GM19238 (cell line): Measurements from ENCODE around the gene TMEM220.

Experiments used
- DNase-seq: peaks from one replicate; pipeline ENCODE4 v3.0.0; 2011; ENCODE audit warnings: low spot score; ENCODE audit not compliant: insufficient read length

The TMEM220 gene

DNA sequence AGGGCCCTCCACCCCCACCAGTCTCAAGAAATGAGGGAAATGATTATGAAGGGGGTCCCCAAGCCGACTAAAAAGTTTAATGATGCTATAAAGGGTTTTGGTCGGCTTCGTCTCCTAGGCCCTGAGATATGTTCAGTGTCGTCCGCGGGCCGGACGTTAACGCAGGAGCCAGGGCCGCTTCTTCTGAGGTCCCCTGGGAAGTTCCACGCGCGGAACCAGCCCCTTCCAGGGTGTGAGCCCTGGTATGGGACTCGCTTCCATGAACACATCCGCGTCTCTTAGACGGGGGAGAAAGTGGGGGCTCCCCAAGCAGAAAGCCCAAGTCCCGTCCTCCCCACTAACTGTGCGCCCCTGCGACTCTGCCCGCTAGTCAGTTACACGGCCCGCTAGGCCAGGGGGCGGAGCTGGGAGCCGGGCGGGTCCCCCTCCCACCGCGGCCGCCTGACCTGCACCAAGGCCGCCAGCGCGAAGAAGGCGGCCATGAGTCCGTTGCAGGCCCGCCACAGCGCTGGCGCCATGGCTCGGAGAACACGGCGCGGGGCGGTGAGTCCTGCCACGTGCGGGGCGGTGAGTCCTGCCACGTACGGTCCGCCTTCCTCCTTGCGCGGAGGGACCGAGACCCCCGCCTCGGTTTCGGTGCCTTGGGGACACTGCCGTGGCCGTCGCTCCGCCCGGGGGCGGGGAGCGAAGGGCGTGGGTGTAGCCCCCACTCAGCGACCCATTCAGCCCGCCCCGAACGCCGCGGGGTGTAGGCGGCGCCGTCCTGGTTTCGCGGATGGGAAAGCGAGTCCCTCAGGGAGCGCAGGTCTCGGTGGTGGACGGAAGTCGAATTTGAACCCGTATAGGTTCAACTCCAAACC lies at the start of gene TMEM220:
TMEM220 (minus strand) TSS at position 690 of the 860 bp plus-strand sequence; CDS start at position 518, 172 bp downstream.
- DNase-seq, result peak; percentile 19

DNA sequence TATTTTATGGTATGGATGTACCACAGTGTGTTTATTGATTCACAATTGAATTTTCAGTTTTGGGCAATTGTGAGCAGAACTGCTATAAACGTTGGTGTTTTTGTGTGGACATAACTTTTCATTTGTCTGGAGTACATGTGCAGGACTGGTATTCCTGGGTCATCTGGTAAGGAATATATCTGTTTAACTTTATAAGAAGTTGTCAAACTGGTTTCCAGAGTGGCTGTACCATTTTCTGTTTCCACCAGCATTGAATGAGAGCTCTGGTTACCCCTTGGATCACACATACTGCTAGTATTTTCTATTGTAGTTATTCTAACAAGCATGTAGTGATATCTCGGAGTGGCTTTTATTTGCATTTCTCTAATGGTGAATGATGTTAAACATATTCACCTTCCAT lies 49.8 kb upstream of the TMEM220 start:
- no peak for DNase-seq

DNA sequence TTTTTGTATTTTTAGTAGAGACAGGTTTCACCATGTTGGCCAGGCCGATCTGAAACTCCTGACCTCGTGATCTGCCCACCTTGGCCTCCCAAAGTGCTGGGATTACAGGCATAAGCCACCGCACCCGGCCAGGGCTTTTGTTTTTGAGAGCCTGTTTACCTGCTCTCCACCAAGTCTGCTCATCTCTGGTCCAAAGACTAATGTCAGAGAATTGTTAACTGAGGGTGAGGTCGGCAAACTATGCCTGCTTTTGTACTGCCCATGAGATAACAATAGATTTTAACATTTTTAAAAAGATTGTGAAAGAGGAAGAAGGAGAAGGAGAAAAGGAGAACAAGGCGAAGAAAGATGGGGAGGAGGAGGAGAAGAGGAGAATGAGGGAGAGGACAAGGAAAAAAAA lies 48.1 kb upstream of the TMEM220 start:
- DNase-seq, result no peak

DNA sequence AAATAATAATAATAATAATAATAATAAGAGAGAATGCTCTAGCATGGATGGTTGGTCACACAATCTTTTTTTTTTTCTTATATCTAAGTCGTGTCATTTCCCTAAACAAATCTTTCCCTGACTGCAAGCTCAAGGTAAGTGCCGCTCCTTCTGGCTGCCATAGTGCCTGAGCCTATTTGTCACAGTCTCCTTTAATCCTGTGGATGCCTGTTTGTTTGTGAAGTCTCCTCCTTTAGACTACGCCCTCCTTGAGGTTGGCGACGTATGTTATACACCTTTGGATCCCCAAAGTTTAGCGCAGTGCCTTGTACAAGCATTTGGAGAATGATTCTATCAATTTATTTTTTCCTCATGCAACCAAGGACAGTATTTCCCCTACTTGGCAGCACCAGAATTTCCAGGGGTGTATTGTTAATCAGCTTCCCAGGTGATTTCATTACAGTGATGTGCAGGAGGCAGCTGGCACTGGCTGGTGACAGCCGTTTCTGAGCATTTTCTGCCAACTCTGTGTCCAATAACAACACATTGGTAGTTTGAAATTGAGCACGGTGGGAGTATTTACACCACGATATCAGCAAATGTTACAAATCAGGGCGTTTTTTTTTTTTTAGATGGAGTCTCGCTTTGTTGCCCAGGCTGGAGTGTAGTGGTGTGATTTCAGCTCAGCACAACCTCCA lies 47.4 kb upstream of the TMEM220 start:
- DNase-seq, result no peak

DNA sequence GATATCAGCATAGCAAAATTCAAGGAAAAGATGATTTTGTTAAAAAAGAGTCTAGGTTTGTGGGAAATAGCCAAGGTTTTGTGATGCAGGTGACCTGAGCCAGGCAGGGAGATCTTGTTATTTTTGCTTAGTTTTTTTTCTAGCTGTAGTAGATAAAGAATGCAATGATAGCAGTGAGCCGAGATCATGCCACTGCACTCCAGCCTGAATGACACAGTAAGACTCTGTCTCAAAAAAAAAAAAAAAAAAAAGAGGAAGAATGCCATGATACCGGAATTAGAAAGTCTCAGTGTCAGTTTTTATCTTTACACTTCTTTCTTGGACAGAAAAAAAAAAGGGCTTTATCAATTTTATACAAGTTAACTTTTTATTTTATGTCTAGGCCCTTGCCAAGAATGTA lies 46.6 kb upstream of the TMEM220 start:
- DNase-seq, result no peak

DNA sequence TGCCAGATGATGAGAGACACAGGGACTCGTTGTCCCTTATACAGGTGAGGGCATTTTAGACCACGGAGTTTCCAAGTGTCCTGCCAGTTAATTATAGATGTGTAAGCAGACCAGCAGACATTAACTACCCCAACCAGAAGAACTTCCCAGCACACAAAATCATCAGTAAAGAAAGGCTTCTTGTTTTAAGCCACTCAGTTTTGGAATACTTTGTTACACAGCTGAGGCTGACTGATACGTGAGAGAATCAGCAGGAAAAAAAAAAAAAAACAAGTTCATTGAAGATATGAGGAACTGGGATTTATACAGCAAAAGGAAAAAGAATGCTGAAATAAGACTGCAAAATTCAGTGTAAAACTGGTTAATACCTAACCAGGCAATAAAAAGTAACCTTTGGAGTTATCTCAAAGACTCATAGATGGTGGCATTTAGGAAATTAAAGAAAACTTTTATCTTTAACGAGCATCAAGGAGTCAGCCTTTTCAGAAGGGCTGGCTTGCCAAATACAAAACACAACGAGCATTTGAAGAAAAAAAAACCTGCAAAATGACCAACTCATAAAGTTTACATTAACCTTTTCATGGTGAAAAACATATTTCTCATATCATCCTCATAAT lies 46.0 kb upstream of the TMEM220 start:
- DNase-seq, result no peak

DNA sequence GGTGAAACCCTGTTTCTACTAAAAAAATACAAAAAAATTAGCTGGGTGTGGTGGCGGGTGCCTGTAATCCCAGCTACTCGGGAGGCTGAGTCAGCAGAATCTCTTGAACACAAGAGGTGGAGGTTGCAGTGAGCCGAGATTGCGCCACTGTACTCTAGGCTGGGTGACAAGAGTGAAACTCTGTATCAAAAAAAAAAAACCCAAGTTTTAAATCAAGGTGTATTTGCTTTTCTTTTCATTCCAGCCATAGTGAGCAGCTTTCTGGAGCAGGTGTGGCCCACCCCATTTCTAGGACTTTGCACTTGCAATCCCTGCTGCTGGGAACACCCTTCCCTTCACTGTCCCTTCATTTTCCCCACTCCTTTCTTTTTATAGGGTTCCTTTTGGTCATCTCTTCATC lies 45.2 kb upstream of the TMEM220 start:
- DNase-seq, result no peak

DNA sequence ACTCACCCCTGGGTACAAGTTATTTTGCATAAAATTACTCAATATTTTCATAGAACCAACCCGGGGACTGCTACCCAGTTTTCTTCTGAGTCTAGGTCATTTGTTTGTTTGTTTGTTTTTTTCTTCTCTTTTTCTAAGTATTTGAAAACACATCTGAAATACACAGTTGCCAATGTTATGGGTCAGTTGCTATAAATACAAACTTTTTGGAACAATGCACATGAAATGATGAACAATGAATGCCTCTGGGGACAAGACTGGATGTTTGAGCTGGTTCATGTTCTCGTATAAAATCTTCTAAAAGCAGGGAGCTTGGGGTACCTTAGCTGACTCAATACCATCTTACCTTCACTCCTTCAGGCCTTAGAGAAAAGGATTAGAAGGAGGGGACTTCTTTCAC lies 43.6 kb upstream of the TMEM220 start:
- no peak for DNase-seq

DNA sequence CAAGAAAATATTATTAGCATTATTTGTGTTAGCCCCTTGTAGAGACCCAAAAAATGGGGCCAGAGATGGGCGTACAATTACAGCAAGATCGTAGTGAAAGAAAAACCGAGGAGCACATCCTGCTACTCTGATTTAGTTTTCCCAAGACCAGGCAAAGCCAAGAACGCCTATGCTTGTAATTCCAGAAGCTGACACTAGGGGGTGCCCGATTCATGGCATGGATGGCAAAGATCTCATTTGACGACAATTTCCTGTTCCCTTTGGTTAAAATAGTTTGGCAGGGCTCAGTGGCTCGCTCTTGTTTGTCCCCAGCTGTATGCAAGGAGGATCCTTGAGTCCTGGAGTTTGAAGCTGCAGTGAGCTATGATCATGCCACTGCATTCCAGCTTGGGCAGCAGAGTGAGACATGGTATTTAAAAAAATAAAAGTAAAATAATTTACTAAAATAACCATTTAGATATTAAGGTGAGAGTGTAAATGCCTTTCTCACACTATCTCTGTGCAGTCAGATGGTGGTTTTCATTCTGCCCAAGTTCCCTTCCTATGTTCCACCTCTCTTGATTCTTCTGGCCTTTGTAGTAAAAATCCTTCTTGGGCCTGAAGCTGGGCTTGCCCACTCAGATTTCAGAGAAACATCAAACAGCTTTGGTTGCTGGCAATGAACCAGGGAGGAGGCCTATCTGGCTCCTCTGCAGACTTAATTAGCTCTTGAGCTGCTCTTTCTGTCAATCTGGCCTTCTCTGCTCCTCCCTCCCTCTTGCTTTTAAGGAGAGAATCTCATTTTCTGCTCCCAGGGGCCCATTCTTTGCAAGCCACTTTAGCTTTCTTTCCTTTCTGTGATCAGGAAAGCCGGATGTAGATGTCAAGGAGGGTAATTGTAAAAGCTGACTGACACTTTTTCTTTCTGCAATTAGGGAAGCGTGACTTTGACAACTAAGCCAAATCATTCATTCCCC lies 42.9 kb upstream of the TMEM220 start:
- DNase-seq, result no peak

DNA sequence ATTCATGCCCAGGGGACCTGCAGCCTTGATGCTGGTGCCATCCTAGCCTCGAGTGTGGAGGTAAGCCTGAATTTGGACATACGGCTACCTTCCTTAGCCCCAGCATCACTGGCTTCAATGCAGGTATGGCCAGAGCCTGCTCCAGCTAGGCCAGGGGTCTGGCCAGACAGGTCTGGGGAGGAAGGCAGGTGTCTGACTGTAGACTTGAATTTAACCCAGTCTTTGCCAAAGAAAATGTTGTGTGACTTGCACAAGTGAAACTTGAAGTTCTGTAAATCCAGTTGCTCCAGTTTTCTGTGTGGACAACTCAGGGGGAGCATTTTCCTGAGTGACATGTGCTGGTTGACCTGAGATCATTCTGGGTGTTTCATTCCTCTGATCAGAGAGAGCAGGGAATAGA lies 41.3 kb upstream of the TMEM220 start:
- no peak for DNase-seq

DNA sequence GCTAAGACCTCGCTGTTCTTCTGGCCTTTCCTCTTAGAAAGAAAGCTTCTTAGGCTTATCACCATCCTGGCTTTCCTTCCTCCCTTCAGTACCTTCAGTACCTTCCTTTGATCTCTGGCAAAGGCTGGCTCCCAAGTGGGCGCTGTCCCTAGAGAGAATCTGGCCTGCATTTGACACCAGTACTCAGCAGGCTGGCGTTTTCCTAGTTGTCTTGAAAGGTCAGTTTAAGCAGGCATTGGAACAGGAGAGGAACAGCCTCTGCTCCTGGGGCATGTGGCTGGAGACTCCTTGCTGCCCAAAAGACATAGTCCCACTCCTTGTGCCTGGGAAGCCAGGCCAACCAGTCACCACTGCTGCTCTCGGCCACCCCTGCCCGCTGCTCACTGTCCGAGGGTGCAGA lies 40.0 kb upstream of the TMEM220 start:
- no peak for DNase-seq

DNA sequence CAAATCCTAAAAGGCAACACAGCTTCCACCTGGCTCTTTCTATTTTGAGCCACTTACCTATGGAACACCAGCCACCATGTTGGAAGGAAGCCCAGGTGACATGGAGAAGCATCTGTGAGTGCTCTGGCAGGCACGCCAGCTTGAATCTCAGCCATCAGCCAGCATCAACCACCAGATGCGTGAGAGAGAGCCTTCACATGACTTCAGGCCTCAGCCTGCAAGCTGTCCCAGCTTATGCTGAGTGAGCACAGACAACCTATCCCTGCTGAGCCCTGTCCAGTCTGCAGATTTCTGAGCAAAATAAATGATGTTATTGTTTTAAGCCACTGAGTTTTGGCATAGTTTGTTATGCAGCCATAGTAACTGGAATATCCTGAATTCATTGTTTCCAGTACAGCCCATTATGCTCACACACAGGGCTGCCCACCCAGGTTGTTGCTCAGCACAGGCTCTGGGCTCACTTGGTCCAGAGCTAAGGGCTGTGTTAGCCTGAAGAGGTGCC lies 39.0 kb upstream of the TMEM220 start:
- no peak for DNase-seq

DNA sequence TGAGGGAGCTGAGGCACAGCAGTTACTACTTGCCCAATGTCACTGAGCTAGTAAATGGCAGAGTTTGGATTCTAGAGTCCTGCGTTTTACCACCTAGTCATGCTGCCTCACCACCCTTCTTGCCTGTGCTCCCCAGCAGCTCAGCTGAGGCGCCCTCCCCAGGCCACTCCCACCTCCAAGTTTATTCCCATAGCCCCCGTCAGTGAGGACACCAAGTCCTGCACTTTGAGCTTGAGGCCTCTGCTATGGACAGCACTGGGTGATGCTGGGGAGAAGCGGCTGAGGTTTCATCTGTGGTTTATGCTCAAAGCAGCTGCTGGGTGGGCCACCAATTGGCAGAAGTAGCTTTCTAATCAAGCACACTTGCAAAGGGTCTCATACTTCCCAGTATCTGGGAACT lies 37.4 kb upstream of the TMEM220 start:
- DNase-seq, result no peak

DNA sequence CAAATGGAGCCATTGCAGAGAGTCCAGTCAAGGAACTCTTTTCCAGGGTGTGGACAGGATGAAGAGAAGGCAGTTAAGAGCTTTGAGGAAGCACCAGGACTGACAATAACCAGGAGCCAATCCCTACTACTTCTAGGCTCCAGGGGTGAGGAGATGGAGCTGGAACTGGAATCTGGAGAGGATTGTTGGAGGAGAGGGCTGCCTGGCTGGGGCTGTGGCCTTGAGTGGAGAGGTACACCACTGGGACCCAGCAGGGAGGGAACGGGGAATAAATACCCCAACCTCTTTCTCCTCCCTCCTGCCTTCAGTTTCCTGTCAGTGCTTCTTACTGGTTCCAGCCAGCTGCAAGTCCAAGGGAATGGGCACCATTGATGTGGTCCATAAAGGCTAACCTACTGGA lies 32.2 kb upstream of the TMEM220 start:
- DNase-seq, result no peak

DNA sequence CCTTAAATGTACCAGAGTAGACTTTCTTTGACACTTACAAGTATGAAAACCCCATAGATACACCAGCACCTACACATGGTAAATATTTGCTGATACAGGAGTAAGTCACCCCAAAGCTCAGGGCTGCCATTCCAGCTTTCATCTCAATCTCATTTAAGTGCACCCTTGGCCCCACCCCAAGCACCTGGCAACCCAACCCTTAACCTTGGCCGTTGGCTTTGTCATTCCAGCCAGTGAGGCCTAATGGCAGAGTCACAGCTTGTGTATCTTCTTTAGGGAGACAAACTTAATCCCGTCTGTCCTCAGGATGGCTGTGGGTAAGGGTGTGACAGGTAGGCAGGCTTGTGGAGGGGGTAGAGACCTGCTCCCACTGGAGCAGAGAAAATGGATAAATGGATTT lies 31.5 kb upstream of the TMEM220 start:
- no peak for DNase-seq

DNA sequence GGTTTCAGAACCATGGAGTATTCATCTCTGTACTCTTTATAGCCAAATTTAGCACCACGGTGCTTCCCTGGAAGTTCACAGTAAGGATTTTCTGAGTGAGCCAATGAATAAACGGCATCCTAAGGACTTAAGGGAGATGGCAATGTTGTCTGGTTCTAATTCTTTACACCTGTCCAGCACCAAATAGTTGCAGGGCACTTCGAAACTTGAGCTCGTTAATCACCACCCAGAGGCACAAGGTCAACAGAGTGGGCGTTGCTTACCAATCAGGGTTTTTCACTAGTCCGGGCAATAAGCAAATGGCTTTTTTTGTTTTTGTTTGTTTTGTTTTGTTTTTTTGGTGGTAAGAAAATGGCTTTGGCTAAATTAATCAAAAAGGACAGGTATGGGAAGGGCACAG lies 28.2 kb upstream of the TMEM220 start:
- DNase-seq, result no peak

DNA sequence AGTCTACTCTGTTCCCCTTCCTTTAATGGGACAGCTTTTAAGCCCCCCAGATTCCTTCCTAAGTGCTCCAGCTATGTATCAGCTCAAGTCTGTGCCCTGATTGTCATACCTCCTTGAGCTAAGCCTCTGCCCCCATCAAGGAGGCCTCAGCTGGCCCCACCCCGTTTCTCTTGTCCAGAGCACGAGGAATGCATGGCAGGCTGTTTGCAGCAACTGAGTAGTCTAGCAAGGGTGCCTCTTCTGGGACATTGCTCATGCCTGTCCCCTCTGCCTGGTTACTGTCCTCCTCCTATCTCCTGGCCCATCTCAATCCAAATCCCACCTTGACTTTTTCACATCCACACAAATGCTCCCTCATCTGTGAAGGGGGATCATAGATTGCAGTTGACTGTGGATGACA lies 27.8 kb upstream of the TMEM220 start:
- no peak for DNase-seq

DNA sequence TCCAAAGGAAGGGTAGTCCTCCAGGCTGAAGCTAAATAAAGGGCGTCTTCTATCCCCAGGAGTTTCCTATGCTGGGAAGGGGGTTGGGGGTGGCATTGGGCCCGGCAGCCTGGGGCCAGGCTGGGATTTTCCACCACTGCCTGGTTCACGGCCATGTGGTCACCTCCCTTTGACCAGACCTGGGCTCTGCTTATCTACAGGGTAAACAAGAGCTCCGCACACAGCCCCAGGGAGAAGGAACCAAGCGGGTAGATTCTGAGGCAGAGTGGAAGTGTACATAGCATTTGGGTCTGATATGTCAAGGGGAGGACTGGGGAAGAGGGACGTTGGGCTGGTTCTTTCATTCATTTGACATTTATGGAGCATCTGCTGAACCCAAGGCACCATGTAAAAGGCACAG lies 27.2 kb upstream of the TMEM220 start:
- DNase-seq, result no peak

DNA sequence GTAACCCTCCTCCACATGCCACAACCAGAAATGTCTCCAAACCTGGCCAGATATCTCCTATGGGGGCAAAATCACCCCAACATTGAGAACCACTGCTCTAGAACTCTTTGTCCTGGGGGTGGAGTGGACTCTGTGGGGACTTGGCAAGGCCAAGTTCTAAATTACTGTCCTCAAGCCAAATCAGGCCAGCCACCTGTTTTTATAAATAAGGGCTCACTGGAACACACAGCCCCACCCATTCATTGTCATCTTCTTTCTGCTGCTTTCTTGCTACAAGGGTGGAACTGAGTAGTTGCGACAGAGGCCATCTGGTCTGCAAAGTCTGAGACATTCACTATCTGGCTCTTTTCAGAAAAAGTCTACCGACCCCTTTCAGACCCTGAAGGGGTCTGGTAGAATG lies 26.8 kb upstream of the TMEM220 start:
- DNase-seq, result no peak

DNA sequence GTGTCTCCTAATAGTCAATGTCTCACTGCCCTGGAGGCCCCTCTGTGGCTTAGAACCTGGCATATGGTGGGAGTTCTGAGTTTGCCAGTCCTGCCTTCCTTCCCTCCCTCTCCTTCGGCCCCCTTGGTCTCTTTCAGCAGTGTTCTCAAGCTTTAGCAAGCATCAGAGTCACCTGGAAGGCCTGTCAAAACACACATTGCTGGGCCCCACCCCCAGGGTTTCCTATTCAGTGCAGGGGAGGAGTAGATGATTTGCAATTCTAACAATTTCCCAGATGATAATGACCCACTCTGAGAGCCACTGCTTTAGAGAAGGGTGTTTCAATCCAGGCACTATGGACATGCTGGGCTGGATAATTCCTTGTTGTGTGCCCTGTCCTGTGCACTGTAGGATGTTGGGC lies 26.4 kb upstream of the TMEM220 start:
- no peak for DNase-seq

DNA sequence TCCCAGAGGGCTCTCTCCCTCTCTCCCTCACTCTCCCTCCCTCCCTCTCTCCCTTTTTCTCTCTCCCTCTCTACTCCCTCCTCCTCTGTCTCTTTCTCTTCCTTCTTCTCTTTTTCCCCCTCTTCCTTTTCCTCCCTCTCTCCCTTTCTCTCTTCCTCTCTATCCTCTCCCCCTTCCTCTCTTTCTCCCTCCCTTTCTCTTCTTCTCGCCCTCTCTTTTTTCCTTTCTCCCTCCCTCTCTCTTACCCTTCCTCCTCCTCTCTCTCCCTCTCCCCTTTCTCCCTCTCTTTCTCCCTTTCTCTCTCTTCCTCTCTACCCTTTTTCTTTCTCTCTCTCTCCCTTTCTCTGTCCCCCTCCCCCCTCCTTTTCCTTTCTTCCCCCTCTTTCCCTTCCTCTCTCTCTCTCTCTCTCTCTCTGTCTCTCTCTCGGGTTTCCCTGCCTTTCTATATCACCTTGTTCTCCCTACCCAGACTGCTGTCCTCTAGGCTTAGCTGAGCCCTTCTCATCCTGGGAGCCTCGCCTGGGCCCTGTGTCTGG lies 25.8 kb upstream of the TMEM220 start:
- no peak for DNase-seq
